Panc1 (cell line): ENCODE results near the gene SH3RF2. TPM values are rescaled to one million over a fixed set of nuclear protein-coding genes. Genes with fewer than 3 reads are reported as not detected.
A peak's percentile ranks its signal among the peaks of the same experiment; 100 is the strongest.
"Not testable (repeated sequence)": the region's sequence is repeated elsewhere in the genome, so short reads cannot be mapped to it uniquely, and the experiment has no call there.

Experiments
- ATAC-seq: fragments of 200-7000 bp; cut with Tn5 transposase; 2 replicates; pipeline ENCODE4 v1.9.1; 2020; ENCODE audit warnings: mild to moderate bottlenecking, moderate library complexity
- BruUV-seq: library from RNA; stranded (reverse); fragments of 400-500 nt; replicated peaks from 2 replicates; lab custom pipeline; 2021; lab: Mats Ljungman, UMichigan
- CTCF ChIA-PET: fragments of 300-600 bp; sonication (Branson Sonifier 250); formaldehyde crosslinking; loops from one replicate; lab custom pipeline; 2022; ENCODE audit warnings: antibody characterized with exemption; lab: Charles Lee
- POLR2A ChIA-PET: fragments of 300-600 bp; sonication (Branson Sonifier 250); formaldehyde crosslinking; loops from one replicate; lab custom pipeline; 2022; ENCODE audit warnings: antibody characterized with exemption; lab: Charles Lee
- DNase-seq: peaks from one replicate; pipeline ENCODE4 v3.0.0-alpha.2; 2010; ENCODE audit warnings: low read depth, low spot score
- H3K27ac ChIP-seq: 2 replicates; pipeline ENCODE4 v1.5.1; 2011; ENCODE audit warnings: mild to moderate bottlenecking, low read length, inconsistent platforms
- H3K27me3 ChIP-seq: fragments of 200-500 bp; sonication (Bioruptor generic); 2 replicates; pipeline ENCODE4 v1.6.0; 2014; ENCODE audit warnings: low read length, inconsistent platforms; ENCODE audit not compliant: control insufficient read depth, insufficient read depth
- H3K36me3 ChIP-seq: fragments of 200-500 bp; sonication (Bioruptor generic); 2 replicates; pipeline ENCODE4 v1.5.1; 2014; ENCODE audit warnings: inconsistent platforms, mild to moderate bottlenecking, low read length, moderate library complexity; ENCODE audit not compliant: control insufficient read depth, insufficient read depth
- H3K4me1 ChIP-seq: 2 replicates; pipeline ENCODE4 v1.5.1; 2011; ENCODE audit warnings: inconsistent platforms, mild to moderate bottlenecking, low read length, moderate library complexity; ENCODE audit not compliant: control insufficient read depth, insufficient read depth
- H3K4me3 ChIP-seq, 2 experiments: 2 replicates each; pipeline ENCODE4 v1.5.1; 2011 to 2012; ENCODE audit warnings: low read depth in 2 of 2, low read length in 2 of 2, mild to moderate bottlenecking in 2 of 2, inconsistent platforms in 1 of 2, moderate library complexity in 1 of 2
- H3K9me3 ChIP-seq: fragments of 200-500 bp; sonication (Bioruptor generic); 2 replicates; pipeline ENCODE4 v1.5.1; 2014; ENCODE audit warnings: low read depth, mild to moderate bottlenecking, inconsistent platforms, low read length, moderate library complexity; ENCODE audit not compliant: control insufficient read depth, insufficient read depth
- CTCF ChIP-seq: fragments of 450-650 bp; IDR thresholded peaks from 2 replicates; pipeline ENCODE4 v1.5.1; 2017; ENCODE audit warnings: mild to moderate bottlenecking
- POLR2AphosphoS5 ChIP-seq: IDR thresholded peaks from 2 replicates; pipeline ENCODE4 v1.6.1; 2012; ENCODE audit warnings: mild to moderate bottlenecking, low read depth, low read length, moderate library complexity
- REST ChIP-seq, 2 experiments: IDR thresholded peaks; 2 replicates each; pipeline ENCODE4 v1.6.1; 2011 to 2012; ENCODE audit warnings: low read depth in 2 of 2, control low read depth in 1 of 2, low read length in 1 of 2, mild to moderate bottlenecking in 1 of 2, moderate library complexity in 1 of 2; ENCODE audit not compliant: insufficient read depth in 1 of 2
- SIN3A ChIP-seq: IDR thresholded peaks from 2 replicates; pipeline ENCODE4 v1.6.1; 2012; ENCODE audit warnings: low read depth, mild to moderate bottlenecking, low read length, moderate library complexity, borderline replicate concordance; ENCODE audit not compliant: insufficient read depth
- TCF7L2 ChIP-seq: IDR thresholded peaks from 2 replicates; pipeline ENCODE4 v1.6.1; 2011; ENCODE audit warnings: mild to moderate bottlenecking, low read depth, low read length, inconsistent platforms
- in situ Hi-C: cut with HindIII; loops from 2 replicates; pipeline ENCODE4 v1.10.0; 2016; ENCODE audit warnings: low sequenced_read_pairs, low pct_unique_long_range_greater_than_20kb
- intact Hi-C: fragments of 100-400 bp; cut with micrococcal nuclease; formaldehyde crosslinking; loops from one replicate; pipeline ENCODE4 v1.10.0; 2022; ENCODE audit not compliant: unreplicated experiment
- total RNA-seq: library from RNA; stranded (reverse); gene quantifications from one replicate; pipeline ENCODE4 v1.2.1, GENCODE V29; 2021; ENCODE audit not compliant: unreplicated experiment

SH3RF2 gene
- total RNA-seq, 1 experiment from 2014 or later: 23.1 TPM

GRCh38 chr5:145962001-145962400 lies 25.6 kb downstream of the SH3RF2 start:
- DNase-seq (no peak), ATAC-seq (no peak)
- ChIA-PET CTCF (no interaction called here), POLR2A (no interaction called here)
- BruUV-seq: no TSS peak
- H3K27me3 ChIP-seq: no peaks in the 10 kb centered on the region
- H3K27ac ChIP-seq: peak overlapping the region; percentile 8; the same call in 1 of the 2 replicates
- peaks cover 29% of the 10 kb centered on the region for H3K4me1 ChIP-seq
- in situ Hi-C loops: no loop called here
- no peaks in the 10 kb centered on the region for H3K36me3 ChIP-seq
- H3K9me3 ChIP-seq: no peaks in the 10 kb centered on the region
- TF ChIP-seq CTCF (no peak), SIN3A (no peak), POLR2AphosphoS5 (no peak), TCF7L2 (no peak), REST (IDR thresholded peaks at IDR 0.05; ENCODE audit: insufficient read depth in 1 of 2, low read depth in 2 of 2, low read length in 1 of 2) (no peak)
- intact Hi-C loops: no loop called here
- no peak overlapping the region for H3K4me3 ChIP-seq

GRCh38 chr5:145964008-145964407 lies 27.6 kb downstream of the SH3RF2 start:
- H3K4me1 ChIP-seq: peaks cover 26% of the 10 kb centered on the region
- BruUV-seq, H3K27me3 ChIP-seq, in situ Hi-C loops, intact Hi-C loops, CTCF ChIA-PET, H3K36me3 ChIP-seq, POLR2A ChIA-PET, H3K9me3 ChIP-seq, H3K27ac ChIP-seq, ATAC-seq, H3K4me3 ChIP-seq, DNase-seq: not testable (repeated sequence)

- POLR2A ChIA-PET: no interaction called here
- CTCF ChIA-PET: no interaction called here
Observed at GRCh38 chr5:145965804-145966203, 29.4 kb downstream of the SH3RF2 start.

More at GRCh38 chr5:145965804-145966203, 29.4 kb downstream of the SH3RF2 start:
- Histone ChIP-seq H3K9me3 (no peaks in the 10 kb centered on the region), H3K27me3 (no peaks in the 10 kb centered on the region), H3K4me1 (peaks cover 21% of the 10 kb centered on the region), H3K27ac (peak overlapping the region; percentile 2; the same call in 1 of the 2 replicates), H3K36me3 (no peaks in the 10 kb centered on the region), H3K4me3 (no peak overlapping the region)
- no peak for ATAC-seq
- no TSS peak for BruUV-seq
- in situ Hi-C loops (no loop called here), intact Hi-C loops (no loop called here)
- no peak for DNase-seq
- TF ChIP-seq POLR2AphosphoS5 (no peak), SIN3A (no peak)
